GM23338 (cell line): Measurements from ENCODE around the gene KLLN. TPM values are rescaled to one million over a fixed set of nuclear protein-coding genes. Genes with fewer than 3 reads are reported as not detected.

ENCODE experiments used
- ATAC-seq: fragments of 200-7000 bp; cut with Tn5 transposase; 3 replicates; pipeline ENCODE4 v1.9.1; 2020
- DNase-seq: peaks from one replicate; pipeline ENCODE4 v3.0.0-alpha.2; 2015; ENCODE audit warnings: low spot score
- H2AFZ ChIP-seq: fragments of 200-600 bp; sonication (generic); 2 replicates; pipeline ENCODE4 v1.8.0; 2016; ENCODE audit warnings: antibody characterized with exemption, mild to moderate bottlenecking, moderate library complexity
- H3F3A ChIP-seq: fragments of 200-600 bp; sonication (generic); replicated peaks from 2 replicates; pipeline ENCODE4 v1.8.0; 2017; ENCODE audit warnings: antibody characterized with exemption, mixed run types, low read depth
- H3K27ac ChIP-seq: fragments of 200-600 bp; sonication (generic); 2 replicates; pipeline ENCODE4 v1.6.1; 2016; ENCODE audit warnings: low read depth
- H3K27me3 ChIP-seq: fragments of 200-600 bp; sonication (generic); 2 replicates; pipeline ENCODE4 v1.8.0; 2016; ENCODE audit warnings: mild to moderate bottlenecking, mixed run types, moderate library complexity; ENCODE audit not compliant: insufficient read depth
- H3K36me3 ChIP-seq: fragments of 200-600 bp; sonication (generic); 2 replicates; pipeline ENCODE4 v1.8.0; 2016; ENCODE audit warnings: mild to moderate bottlenecking; ENCODE audit not compliant: insufficient read depth
- H3K4me1 ChIP-seq: fragments of 200-600 bp; sonication (generic); 2 replicates; pipeline ENCODE4 v1.8.0; 2016; ENCODE audit warnings: mild to moderate bottlenecking, moderate library complexity; ENCODE audit not compliant: insufficient read depth
- H3K4me2 ChIP-seq: fragments of 200-600 bp; sonication (generic); 2 replicates; pipeline ENCODE4 v1.7.1; 2017; ENCODE audit warnings: mixed run types
- H3K4me3 ChIP-seq: fragments of 200-600 bp; sonication (generic); 2 replicates; pipeline ENCODE4 v1.6.1; 2016; ENCODE audit warnings: mixed run types
- H3K79me2 ChIP-seq: fragments of 200-600 bp; sonication (generic); replicated peaks from 2 replicates; pipeline ENCODE4 v1.8.0; 2017; ENCODE audit warnings: mild to moderate bottlenecking; ENCODE audit not compliant: insufficient read depth
- H3K9me2 ChIP-seq: fragments of 200-600 bp; sonication (generic); 2 replicates; pipeline ENCODE4 v1.8.0; 2017; ENCODE audit not compliant: insufficient read depth
- H4K20me1 ChIP-seq: fragments of 200-600 bp; sonication (generic); replicated peaks from 2 replicates; pipeline ENCODE4 v1.8.0; 2017; ENCODE audit warnings: mild to moderate bottlenecking; ENCODE audit not compliant: insufficient read depth
- H3K27ac Mint-ChIP-seq: 2 replicates; pipeline ENCODE4 v1.8.0; 2020; ENCODE audit warnings: inconsistent platforms, mild to moderate bottlenecking, moderate library complexity, mixed read lengths
- H3K27me3 Mint-ChIP-seq: 3 replicates; pipeline ENCODE4 v1.8.0; 2022; ENCODE audit warnings: low read depth, mild to moderate bottlenecking, moderate library complexity, mixed read lengths, inconsistent platforms; ENCODE audit not compliant: insufficient read depth, poor library complexity
- H3K36me3 Mint-ChIP-seq: 3 replicates; pipeline ENCODE4 v1.8.0; 2021; ENCODE audit warnings: low read depth, mild to moderate bottlenecking, inconsistent platforms, moderate library complexity, mixed read lengths
- H3K4me1 Mint-ChIP-seq: 3 replicates; pipeline ENCODE4 v1.8.0; 2020; ENCODE audit warnings: mild to moderate bottlenecking, inconsistent platforms, mixed read lengths
- H3K4me3 Mint-ChIP-seq: 3 replicates; pipeline ENCODE4 v1.8.0; 2021; ENCODE audit warnings: moderate library complexity, mild to moderate bottlenecking, inconsistent platforms, mixed read lengths
- H3K9me3 Mint-ChIP-seq: 3 replicates; pipeline ENCODE4 v1.8.0; 2020; ENCODE audit warnings: moderate library complexity, mild to moderate bottlenecking, inconsistent platforms, mixed read lengths
- CREB1 ChIP-seq: fragments of 250-450 bp; sonication (Bioruptor Pico); IDR thresholded peaks from 2 replicates; pipeline ENCODE4 v1.5.0; 2020; ENCODE audit warnings: low read depth, mild to moderate bottlenecking, moderate library complexity
- CTCF ChIP-seq, 2 experiments: fragments of 200-600 bp in 1 of 2; sonication (generic) in 1 of 2; conservative IDR thresholded peaks; 2 replicates each; pipeline versions ENCODE4 v1.5.1 to v1.6.1; 2016 to 2017; ENCODE audit warnings: antibody characterized with exemption in 2 of 2, low read depth in 2 of 2, mild to moderate bottlenecking in 2 of 2, moderate library complexity in 1 of 2
- ETS1 ChIP-seq: IDR thresholded peaks from 2 replicates; pipeline ENCODE4 v1.6.1; 2016; ENCODE audit warnings: antibody characterized with exemption
- EZH2 ChIP-seq: fragments of 200-600 bp; sonication (generic); IDR thresholded peaks from one replicate; pipeline ENCODE4 v1.8.0; 2017; ENCODE audit warnings: antibody characterized with exemption, mild to moderate bottlenecking, low read depth; ENCODE audit not compliant: unreplicated experiment
- EZH2phosphoT487 ChIP-seq: fragments of 200-600 bp; sonication (generic); IDR thresholded peaks from one replicate; pipeline ENCODE4 v1.8.1; 2018; ENCODE audit warnings: antibody characterized with exemption; ENCODE audit not compliant: unreplicated experiment
- JUNB ChIP-seq: IDR thresholded peaks from one replicate; pipeline ENCODE4 v1.6.1; 2016; ENCODE audit warnings: antibody characterized with exemption; ENCODE audit not compliant: unreplicated experiment
- NANOG ChIP-seq: IDR thresholded peaks from 2 replicates; pipeline ENCODE4 v1.6.1; 2016; ENCODE audit warnings: antibody characterized with exemption, borderline replicate concordance
- POLR2AphosphoS5 ChIP-seq: IDR thresholded peaks from 2 replicates; pipeline ENCODE4 v1.6.1; 2016; ENCODE audit warnings: antibody characterized with exemption, low read depth
- REST ChIP-seq: IDR thresholded peaks from one replicate; pipeline ENCODE4 v1.6.1; 2018; ENCODE audit warnings: antibody characterized with exemption; ENCODE audit not compliant: unreplicated experiment
- STAT1 ChIP-seq: IDR thresholded peaks from one replicate; pipeline ENCODE4 v1.6.1; 2016; ENCODE audit warnings: antibody characterized with exemption; ENCODE audit not compliant: unreplicated experiment
- ZNF114 ChIP-seq: fragments of 250-450 bp; sonication (Bioruptor Pico); IDR thresholded peaks from 2 replicates; pipeline ENCODE4 v1.5.0; 2020; ENCODE audit warnings: mild to moderate bottlenecking, moderate library complexity
- ZNF331 ChIP-seq: fragments of 250-450 bp; sonication (Bioruptor Pico); IDR thresholded peaks from 2 replicates; pipeline ENCODE4 v1.5.0; 2020; ENCODE audit warnings: low read depth, mild to moderate bottlenecking, moderate library complexity
- ZNF462 ChIP-seq: fragments of 250-450 bp; sonication (Bioruptor Pico); IDR thresholded peaks from 2 replicates; pipeline ENCODE4 v1.5.0; 2020; ENCODE audit warnings: mild to moderate bottlenecking, moderate library complexity
- polyA plus RNA-seq: library from polyadenylated mRNA; unstranded; fragments of >200 nt; fragmentation: Nextera tagmentation; extraction: Ambion mirVana; gene quantifications from 2 replicates; pipeline ENCODE4 v1.2.1, GENCODE V29; 2016
- total RNA-seq: library from RNA; depleted of rRNA; stranded (reverse); fragments of >200 nt; shearing (Covaris generic); gene quantifications from 2 replicates; pipeline ENCODE4 v1.2.3, GENCODE V29; 2014

The KLLN gene
- total and polyA plus RNA-seq, 2 experiments from 2014 or later, result 0.24 to 0.29 TPM

- Mint-ChIP-seq H3K4me3 (no peak overlapping the region), H3K4me1 (no peaks in the 10 kb centered on the region), H3K27me3 (no peaks in the 10 kb centered on the region), H3K36me3 (peaks cover 35% of the 10 kb centered on the region), H3K27ac (no peak overlapping the region), H3K9me3 (peaks cover 11% of the 10 kb centered on the region)
- Histone ChIP-seq H3K4me1 (no peaks in the 10 kb centered on the region), H3K9me2 (no peaks in the 10 kb centered on the region), H3K79me2 (peaks cover 97% of the 10 kb centered on the region), H3K4me3 (no peak overlapping the region), H2AFZ (no peak overlapping the region), H3K27me3 (no peaks in the 10 kb centered on the region), H3F3A (no peaks in the 10 kb centered on the region), H3K27ac (no peak overlapping the region), H3K4me2 (no peak overlapping the region), H3K36me3 (peaks cover 13% of the 10 kb centered on the region), H4K20me1 (peaks cover 2% of the 10 kb centered on the region)
- no peak for TF ChIP-seq ZNF462 (CRISPR knock-in tag)
- no peak for TF ChIP-seq ZNF331 (CRISPR knock-in tag)
- no peak for TF ChIP-seq CREB1 (CRISPR knock-in tag)
- TF ChIP-seq JUNB, result no peak
- no peak for TF ChIP-seq CTCF (conservative IDR thresholded peaks at IDR 0.05; ENCODE audit: low read depth in 2 of 2)
- no peak for TF ChIP-seq EZH2phosphoT487
- no peak for TF ChIP-seq NANOG
- TF ChIP-seq POLR2AphosphoS5, result no peak
- no peak for TF ChIP-seq ETS1
- TF ChIP-seq STAT1, result no peak
- TF ChIP-seq REST, result no peak
- no peak for TF ChIP-seq EZH2
- no peak for TF ChIP-seq ZNF114 (CRISPR knock-in tag)
- DNase-seq (no peak), ATAC-seq (no peak)
Observed at GRCh38 chr10:87887548-87888289, 24.4 kb upstream of the KLLN start.
